Choroid plexus epithelial cell (primary cell): ENCODE data around the gene FOXN1.
A peak's percentile ranks its signal among the peaks of the same experiment; 100 is the strongest.

Experiments used
- DNase-seq: peaks from one replicate; pipeline ENCODE4 v3.0.0-alpha.2; 2010; ENCODE audit warnings: low read depth
- H3K4me3 ChIP-seq: 2 replicates; pipeline ENCODE4 v1.5.1; 2011; ENCODE audit warnings: low read depth, mild to moderate bottlenecking, control low read depth, low read length, moderate library complexity
- CTCF ChIP-seq: conservative IDR thresholded peaks from 2 replicates; pipeline ENCODE4 v1.5.1; 2011; ENCODE audit warnings: low read depth, mild to moderate bottlenecking, control low read depth, inconsistent platforms, low read length, moderate library complexity

FOXN1 gene

DNA sequence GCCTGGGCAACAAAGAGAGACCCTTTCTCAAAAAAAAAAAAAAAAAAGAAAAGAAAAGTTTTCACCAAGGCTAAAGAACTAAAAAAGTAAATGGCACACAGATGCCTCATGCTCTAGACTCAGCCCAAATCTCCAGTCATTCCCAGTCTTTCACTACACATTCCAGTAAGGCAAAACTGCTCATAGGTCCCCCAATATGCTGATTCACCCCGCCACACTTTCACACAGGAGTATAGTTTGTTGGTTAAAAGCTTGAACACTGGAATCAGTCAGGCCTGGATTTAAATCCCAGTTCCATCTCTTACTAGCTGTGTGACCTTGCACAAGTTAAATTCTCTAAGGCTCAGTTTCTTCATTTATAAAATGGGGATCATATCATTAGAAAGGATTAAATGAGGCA lies 63.3 kb downstream of the FOXN1 start:
- no peak overlapping the region for H3K4me3 ChIP-seq

DNA sequence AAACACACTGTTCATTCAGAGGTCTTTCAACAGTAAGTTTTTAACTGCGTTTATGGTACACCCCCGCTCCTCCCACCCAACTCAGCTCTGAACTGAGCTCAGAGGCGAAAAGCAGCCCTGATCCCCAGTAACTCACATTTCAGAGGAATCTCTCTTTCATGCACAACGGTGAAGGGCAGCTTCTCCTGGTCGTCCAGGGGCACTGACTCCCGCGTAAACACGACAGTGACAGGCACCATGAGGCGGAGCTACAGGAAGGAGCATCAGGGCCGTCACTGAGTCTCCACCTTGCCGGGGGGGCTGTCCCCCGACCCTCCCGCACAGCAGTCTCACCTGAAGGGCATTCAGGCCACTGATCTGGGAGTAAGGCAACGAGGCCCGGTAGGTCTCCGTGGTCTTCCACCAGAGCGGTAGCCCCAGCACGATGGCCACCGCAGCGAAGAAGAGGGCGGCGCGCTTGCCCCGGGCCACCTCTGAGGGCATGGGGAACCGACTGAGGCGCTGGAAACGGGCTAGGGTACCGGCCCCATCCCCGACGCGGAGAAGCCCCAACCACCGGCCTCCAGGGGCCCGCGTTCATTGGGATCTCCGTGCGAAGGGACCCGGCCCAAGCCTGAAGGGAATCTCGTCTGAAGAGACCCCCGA lies 64.7 kb downstream of the FOXN1 start:
- no peak for TF ChIP-seq CTCF
- DNase-seq = no peak
- H3K4me3 ChIP-seq = peak overlapping the region; percentile 94

More for the DNA sequence above, 63.3 kb downstream of the FOXN1 start:
- no peak for DNase-seq
- no peak for TF ChIP-seq CTCF

GRCh38 chr17:28571361-28572122 lies 65.4 kb downstream of the FOXN1 start, which contains the start of gene PIGS:
PIGS (minus strand) TSS chr17:28571524; CDS start chr17:28571496, 28 bp downstream.
- DNase-seq = peak; percentile 92
- no peak for TF ChIP-seq CTCF
- H3K4me3 ChIP-seq = peak within 1 kb of the TSS; percentile 94

- no peak for TF ChIP-seq CTCF
- H3K4me3 ChIP-seq = no peak overlapping the region
- no peak for DNase-seq
Observed at GRCh38 chr17:28572259-28573039, 66.3 kb downstream of the FOXN1 start.

DNA sequence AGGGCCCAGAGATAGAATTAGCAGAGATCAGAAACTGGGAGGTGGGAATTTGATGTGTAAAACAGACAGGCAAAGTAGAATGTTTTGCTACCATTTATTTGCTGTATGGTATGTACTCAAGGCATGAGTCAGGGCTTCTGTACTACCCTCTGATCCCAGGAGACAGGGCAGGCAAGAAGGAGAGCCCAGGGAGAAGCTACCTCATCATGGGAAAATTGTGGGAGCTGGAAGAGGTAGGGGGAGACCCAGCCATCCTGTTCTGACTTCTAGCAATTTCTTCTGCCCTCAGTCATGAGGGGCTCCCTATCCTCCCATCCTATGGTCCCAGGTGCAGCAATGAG lies 66.9 kb downstream of the FOXN1 start:
- TF ChIP-seq CTCF = no peak

GRCh38 chr17:28573521-28573920 lies 67.4 kb downstream of the FOXN1 start:
- DNase-seq = no peak
- TF ChIP-seq CTCF = no peak

More for the DNA sequence above, 66.9 kb downstream of the FOXN1 start:
- no peak for DNase-seq
- H3K4me3 ChIP-seq = no peak overlapping the region

More at GRCh38 chr17:28573521-28573920, 67.4 kb downstream of the FOXN1 start:
- no peak overlapping the region for H3K4me3 ChIP-seq
